PC-3 (cell line): Measurements from ENCODE around the gene ZNRF2. TPM values are rescaled to one million over a fixed set of nuclear protein-coding genes. Genes with fewer than 3 reads are reported as not detected.

ENCODE experiments used
- ATAC-seq: fragments of 200-7000 bp; cut with Tn5 transposase; 2 replicates; pipeline ENCODE4 v1.9.1; 2020; ENCODE audit warnings: mild to moderate bottlenecking, moderate library complexity
- BruUV-seq: library from RNA; stranded (reverse); fragments of 400-500 nt; replicated peaks from 2 replicates; lab custom pipeline; 2021; lab: Mats Ljungman, UMichigan
- CTCF ChIA-PET: fragments of 300-600 bp; sonication (Branson Sonifier 250); formaldehyde crosslinking; loops from one replicate; lab custom pipeline; 2022; ENCODE audit warnings: antibody characterized with exemption; lab: Charles Lee
- POLR2A ChIA-PET: fragments of 300-600 bp; sonication (Branson Sonifier 250); formaldehyde crosslinking; loops from one replicate; lab custom pipeline; 2022; ENCODE audit warnings: antibody characterized with exemption; ENCODE audit not compliant: unreplicated experiment; lab: Charles Lee
- DNase-seq: peaks from one replicate; pipeline ENCODE4 v3.0.0-alpha.2; 2015
- H2AFZ ChIP-seq: fragments of 300-600 bp; sonication (generic); 2 replicates; pipeline ENCODE4 v1.6.0; 2016; ENCODE audit warnings: antibody characterized with exemption, low read length
- H3F3A ChIP-seq: fragments of 300-600 bp; sonication (generic); one replicate; pipeline ENCODE4 v1.6.0; 2017; ENCODE audit warnings: antibody characterized with exemption, low read length, control low read depth, mild to moderate bottlenecking; ENCODE audit not compliant: unreplicated experiment
- H3K27ac ChIP-seq: fragments of 300-600 bp; sonication (generic); 2 replicates; pipeline ENCODE4 v1.5.1; 2016; ENCODE audit warnings: mild to moderate bottlenecking, low read length
- H3K27me3 ChIP-seq: fragments of 300-600 bp; sonication (generic); 2 replicates; pipeline ENCODE4 v1.6.1; 2016; ENCODE audit warnings: low read length, mixed read lengths
- H3K36me3 ChIP-seq: fragments of 300-600 bp; sonication (generic); 2 replicates; pipeline ENCODE4 v1.6.1; 2016; ENCODE audit warnings: low read depth, mixed run types, low read length, mixed read lengths
- H3K4me1 ChIP-seq: fragments of 300-600 bp; sonication (generic); 2 replicates; pipeline ENCODE4 v1.5.1; 2016; ENCODE audit warnings: low read length; ENCODE audit not compliant: insufficient read depth
- H3K4me2 ChIP-seq: fragments of 300-600 bp; sonication (generic); 2 replicates; pipeline ENCODE4 v1.6.0; 2016; ENCODE audit warnings: low read length
- H3K4me3 ChIP-seq: fragments of 300-600 bp; sonication (generic); 2 replicates; pipeline ENCODE4 v1.5.1; 2016; ENCODE audit warnings: mild to moderate bottlenecking, low read length, mixed read lengths
- H3K79me2 ChIP-seq: fragments of 300-600 bp; sonication (generic); 2 replicates; pipeline ENCODE4 v1.6.1; 2017; ENCODE audit warnings: low read length, mixed read lengths
- H3K9ac ChIP-seq: fragments of 300-600 bp; sonication (generic); 2 replicates; pipeline ENCODE4 v1.6.0; 2016; ENCODE audit warnings: mild to moderate bottlenecking, low read length
- H3K9me2 ChIP-seq: fragments of 300-600 bp; sonication (generic); replicated peaks from 2 replicates; pipeline ENCODE4 v1.6.1; 2016; ENCODE audit warnings: mixed run types, low read length, mixed read lengths
- H3K9me3 ChIP-seq: fragments of 300-600 bp; sonication (generic); 2 replicates; pipeline ENCODE4 v1.6.1; 2016; ENCODE audit warnings: low read length, mixed read lengths
- H4K20me1 ChIP-seq: fragments of 300-600 bp; sonication (generic); 2 replicates; pipeline ENCODE4 v1.6.1; 2016; ENCODE audit warnings: low read length, mixed read lengths
- EZH2 ChIP-seq: fragments of 300-600 bp; sonication (generic); IDR thresholded peaks from one replicate; pipeline ENCODE4 v1.6.1; 2017; ENCODE audit warnings: antibody characterized with exemption, mild to moderate bottlenecking, low read length; ENCODE audit not compliant: unreplicated experiment
- EZH2phosphoT487 ChIP-seq: fragments of 300-600 bp; sonication (generic); IDR thresholded peaks from 2 replicates; pipeline ENCODE4 v1.6.1; 2018; ENCODE audit warnings: mild to moderate bottlenecking, antibody characterized with exemption, low read length, borderline replicate concordance
- intact Hi-C: fragments of 100-400 bp; cut with micrococcal nuclease; formaldehyde crosslinking; loops from 2 replicates; pipeline ENCODE4 v1.9.0; 2023
- total RNA-seq: library from RNA; depleted of rRNA; stranded (reverse); fragments of >200 nt; gene quantifications from 2 replicates; pipeline ENCODE4 v1.2.3, GENCODE V29; 2014
- TF ChIP-seq, protein P1 (sequence below): fragments of 300-600 bp; sonication (generic); conservative IDR thresholded peaks from 2 replicates; pipeline ENCODE4 v1.5.1; 2017; ENCODE audit warnings: antibody characterized with exemption, low read depth, mild to moderate bottlenecking, low read length

Gene ZNRF2
- total RNA-seq, 1 experiment from 2014 or later: 13.1 TPM

DNA sequence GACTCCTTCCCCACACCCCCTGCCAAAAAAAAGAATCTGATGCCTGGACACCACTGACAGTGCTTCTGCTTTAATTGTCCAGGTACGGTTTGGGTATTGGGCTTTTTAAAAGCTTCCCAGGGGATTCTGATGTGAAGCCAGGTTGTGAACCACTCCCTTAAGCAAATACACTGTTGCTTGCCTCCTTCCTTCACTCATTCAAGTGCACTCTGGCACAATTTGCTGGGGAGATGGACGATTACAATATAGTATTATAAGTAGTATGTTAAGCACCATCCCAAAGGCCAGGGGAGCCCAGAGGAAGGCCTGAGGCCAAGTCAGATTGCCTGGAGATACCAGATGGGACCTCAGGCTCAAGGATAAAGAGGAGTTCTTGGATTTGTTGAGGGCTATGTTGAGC, 12.3 kb upstream of the ZNRF2 start:
- H3F3A ChIP-seq: no peaks in the 10 kb centered on the region
- no peaks in the 10 kb centered on the region for H3K4me1 ChIP-seq
- H3K79me2 ChIP-seq: no peaks in the 10 kb centered on the region
- H3K4me3 ChIP-seq: no peak overlapping the region
- DNase-seq (no peak), ATAC-seq (no peak)
- no peaks in the 10 kb centered on the region for H4K20me1 ChIP-seq
- no peak overlapping the region for H3K27ac ChIP-seq
- ChIA-PET POLR2A (no interaction called here), CTCF (no interaction called here)
- TF ChIP-seq, protein P1, sequence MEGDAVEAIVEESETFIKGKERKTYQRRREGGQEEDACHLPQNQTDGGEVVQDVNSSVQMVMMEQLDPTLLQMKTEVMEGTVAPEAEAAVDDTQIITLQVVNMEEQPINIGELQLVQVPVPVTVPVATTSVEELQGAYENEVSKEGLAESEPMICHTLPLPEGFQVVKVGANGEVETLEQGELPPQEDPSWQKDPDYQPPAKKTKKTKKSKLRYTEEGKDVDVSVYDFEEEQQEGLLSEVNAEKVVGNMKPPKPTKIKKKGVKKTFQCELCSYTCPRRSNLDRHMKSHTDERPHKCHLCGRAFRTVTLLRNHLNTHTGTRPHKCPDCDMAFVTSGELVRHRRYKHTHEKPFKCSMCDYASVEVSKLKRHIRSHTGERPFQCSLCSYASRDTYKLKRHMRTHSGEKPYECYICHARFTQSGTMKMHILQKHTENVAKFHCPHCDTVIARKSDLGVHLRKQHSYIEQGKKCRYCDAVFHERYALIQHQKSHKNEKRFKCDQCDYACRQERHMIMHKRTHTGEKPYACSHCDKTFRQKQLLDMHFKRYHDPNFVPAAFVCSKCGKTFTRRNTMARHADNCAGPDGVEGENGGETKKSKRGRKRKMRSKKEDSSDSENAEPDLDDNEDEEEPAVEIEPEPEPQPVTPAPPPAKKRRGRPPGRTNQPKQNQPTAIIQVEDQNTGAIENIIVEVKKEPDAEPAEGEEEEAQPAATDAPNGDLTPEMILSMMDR: no peak
- TF ChIP-seq EZH2phosphoT487 (no peak), EZH2 (no peak)
- no peaks in the 10 kb centered on the region for H3K36me3 ChIP-seq
- no peaks in the 10 kb centered on the region for H3K27me3 ChIP-seq
- BruUV-seq: no TSS peak
- H3K4me2 ChIP-seq: no peak overlapping the region
- no peaks in the 10 kb centered on the region for H3K9me2 ChIP-seq
- intact Hi-C loops: no loop called here
- no peak overlapping the region for H3K9ac ChIP-seq
- H2AFZ ChIP-seq: no peak overlapping the region
- no peaks in the 10 kb centered on the region for H3K9me3 ChIP-seq

DNA sequence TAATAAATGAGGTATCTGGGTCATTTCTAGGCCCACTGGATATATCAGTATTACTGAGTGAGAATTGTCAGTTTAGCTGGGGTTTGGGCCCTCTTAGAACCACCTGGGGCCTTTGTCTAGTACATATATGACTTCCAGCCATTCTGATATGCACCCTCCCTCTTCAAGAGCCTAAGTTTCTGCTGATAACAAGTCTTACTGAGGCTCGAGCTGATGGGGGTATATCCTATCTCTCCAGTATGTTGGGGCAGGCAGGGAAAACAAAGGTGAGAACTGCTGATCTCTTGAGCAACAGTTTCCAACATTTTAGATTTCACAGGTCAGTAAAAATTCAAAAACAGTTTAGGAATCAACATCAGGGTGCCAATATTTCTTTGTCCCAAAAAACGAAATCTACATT, 10.8 kb upstream of the ZNRF2 start:
- TF ChIP-seq EZH2: no peak
- TF ChIP-seq EZH2phosphoT487: no peak
- TF ChIP-seq, protein P1: no peak
- no TSS peak for BruUV-seq
- H3K79me2 ChIP-seq: no peaks in the 10 kb centered on the region
- intact Hi-C loops: no loop called here
- H3K36me3 ChIP-seq: no peaks in the 10 kb centered on the region
- ATAC-seq (no peak), DNase-seq (no peak)
- H3K9me3 ChIP-seq: no peaks in the 10 kb centered on the region
- H3K27ac ChIP-seq: no peak overlapping the region
- H2AFZ ChIP-seq: no peak overlapping the region
- H3K9me2 ChIP-seq: no peaks in the 10 kb centered on the region
- ChIA-PET CTCF (no interaction called here), POLR2A (no interaction called here)
- H3F3A ChIP-seq: no peaks in the 10 kb centered on the region
- no peak overlapping the region for H3K4me3 ChIP-seq
- no peaks in the 10 kb centered on the region for H3K4me1 ChIP-seq
- H3K27me3 ChIP-seq: no peaks in the 10 kb centered on the region
- no peak overlapping the region for H3K4me2 ChIP-seq
- no peaks in the 10 kb centered on the region for H4K20me1 ChIP-seq
- no peak overlapping the region for H3K9ac ChIP-seq

DNA sequence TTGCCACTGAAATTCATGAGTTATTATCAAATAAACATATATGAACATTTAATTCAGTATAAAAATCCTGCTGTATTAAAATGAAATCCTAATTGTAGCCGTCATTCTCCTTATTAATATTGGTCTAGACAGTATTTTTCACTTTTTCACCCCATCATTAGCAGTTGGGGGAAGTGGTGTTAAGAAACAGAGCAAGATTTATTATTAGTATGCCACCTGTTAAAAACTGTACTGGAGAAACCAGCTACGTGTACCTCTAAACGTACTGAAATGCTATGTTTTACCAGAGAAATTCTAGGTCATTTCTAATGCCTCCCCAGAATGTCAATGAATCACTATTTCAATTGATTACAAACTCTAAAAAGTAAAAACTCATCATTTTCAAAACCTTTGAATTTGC, 9.8 kb upstream of the ZNRF2 start:
- no TSS peak for BruUV-seq
- intact Hi-C loops: no loop called here
- POLR2A ChIA-PET: no interaction called here

More for the DNA sequence above, 9.8 kb upstream of the ZNRF2 start:
- no peak overlapping the region for H3K9ac ChIP-seq
- H4K20me1 ChIP-seq: no peaks in the 10 kb centered on the region
- no peak for TF ChIP-seq EZH2
- TF ChIP-seq EZH2phosphoT487: no peak
- TF ChIP-seq, protein P1: no peak
- H3K9me2 ChIP-seq: no peaks in the 10 kb centered on the region
- no peak for ATAC-seq
- no peaks in the 10 kb centered on the region for H3K36me3 ChIP-seq
- H3K27ac ChIP-seq: no peak overlapping the region
- no peaks in the 10 kb centered on the region for H3K9me3 ChIP-seq
- no peak overlapping the region for H2AFZ ChIP-seq
- H3K4me3 ChIP-seq: no peak overlapping the region
- no peaks in the 10 kb centered on the region for H3K79me2 ChIP-seq
- DNase-seq: no peak
- H3K27me3 ChIP-seq: no peaks in the 10 kb centered on the region
- H3K4me2 ChIP-seq: no peak overlapping the region
- no peaks in the 10 kb centered on the region for H3F3A ChIP-seq
- CTCF ChIA-PET: interaction anchor here (0.7 to 2.6 kb wide), 2 partner anchors 110 to 396 kb away, joined by 4 to 13 read pairs; no protein-coding TSS in a partner anchor
- H3K4me1 ChIP-seq: no peaks in the 10 kb centered on the region
